Thyroid gland (tissue), 4 donors: ENCODE results near the gene PPDPF.

ENCODE experiments used
- CTCF ChIP-seq, 6 experiments: fragments of 200-600 bp in 3 of 6; fragments of 450-650 bp in 3 of 6; sonication (generic) in 3 of 6; IDR thresholded peaks; one replicate each; pipeline ENCODE4 v1.5.1; 2016 to 2019; ENCODE audit warnings: antibody characterized with exemption in 6 of 6, mild to moderate bottlenecking in 2 of 6, inconsistent platforms in 1 of 6, moderate library complexity in 1 of 6
- POLR2A ChIP-seq, 2 donors: fragments of 450-650 bp; IDR thresholded peaks; one replicate each; pipeline ENCODE4 v1.6.1; 2017; ENCODE audit warnings: antibody characterized with exemption in 2 of 2, mild to moderate bottlenecking in 2 of 2, moderate library complexity in 1 of 2

GRCh38 chr20:63534427-63534830, 13.9 kb downstream of the PPDPF start:
- TF ChIP-seq CTCF (IDR thresholded peaks at IDR 0.05) (no peak), POLR2A (IDR thresholded peaks at IDR 0.05) (no peak)
